K562 (cell line): ENCODE data around the gene OR51B5. TPM values are rescaled to one million over a fixed set of nuclear protein-coding genes. Genes with fewer than 3 reads are reported as not detected.

Experiments used
- ATAC-seq: fragments of 200-7000 bp; cut with Tn5 transposase; 3 replicates; pipeline ENCODE4 v1.9.1; 2020; ENCODE audit warnings: moderate library complexity
- BruUV-seq: library from RNA; stranded (reverse); fragments of 400-500 nt; replicated peaks from 2 replicates; lab custom pipeline; 2021; lab: Mats Ljungman, UMichigan
- CTCF ChIA-PET: fragments of 300-600 bp; formaldehyde crosslinking; extraction: SDS; loops from one replicate; lab custom pipeline; 2021; ENCODE audit warnings: low intra/inter-chr PET ratio; lab: Yijun Ruan, JAX
- POLR2A ChIA-PET: fragments of 300-600, 350-650 bp; sonication (Branson Sonifier 250); formaldehyde crosslinking; extraction: SDS; loops from one replicate; lab custom pipeline; 2021; ENCODE audit warnings: antibody characterized with exemption, inconsistent platforms; lab: Yijun Ruan, JAX
- DNase-seq, 4 experiments: peaks; one replicate each; pipeline versions ENCODE4 v3.0.0 to v3.0.0-alpha.2; 2011 to 2018; ENCODE audit warnings: low spot score in 3 of 4, mixed read lengths in 3 of 4; ENCODE audit errors: extremely low read depth in 1 of 4
- FAIRE-seq: peaks from 2 replicates; lab custom pipeline; 2011; peaks lifted over from hg19 to GRCh38; lab: Jason Lieb, UNC
- H2AFZ ChIP-seq: 2 replicates; pipeline ENCODE4 v1.6.0; 2011; ENCODE audit warnings: low read depth, low read length, control low read depth, inconsistent platforms
- H3K27ac ChIP-seq: fragments of 200-600 bp; 3 replicates; pipeline ENCODE4 v1.8.0; 2011; ENCODE audit warnings: low read depth, mild to moderate bottlenecking, control low read depth, inconsistent platforms, low read length, moderate library complexity, mixed read lengths; ENCODE audit errors: extremely low read depth
- H3K27me3 ChIP-seq, 2 experiments: fragments of 300-600 bp in 1 of 2; 2 replicates in 1 of 2; 3 replicates in 1 of 2; pipeline versions ENCODE4 v1.6.0 to v1.8.0; 2011; ENCODE audit warnings: inconsistent platforms in 2 of 2, low read length in 2 of 2, mild to moderate bottlenecking in 1 of 2, mixed read lengths in 1 of 2, moderate library complexity in 1 of 2; ENCODE audit not compliant: control insufficient read depth in 2 of 2, insufficient read depth in 2 of 2
- H3K36me3 ChIP-seq: fragments of 300-600 bp; 3 replicates; pipeline ENCODE4 v1.8.0; 2011; ENCODE audit warnings: mild to moderate bottlenecking, low read length, inconsistent platforms; ENCODE audit not compliant: control insufficient read depth, insufficient read depth
- H3K4me1 ChIP-seq, 2 experiments: fragments of 200-600 bp in 1 of 2; replicated peaks in 1 of 2; 2 replicates in 1 of 2; 3 replicates in 1 of 2; pipeline versions ENCODE4 v1.5.1 to v1.8.0; 2011; ENCODE audit warnings: inconsistent platforms in 2 of 2, low read length in 2 of 2, mild to moderate bottlenecking in 1 of 2, mixed read lengths in 1 of 2, moderate library complexity in 1 of 2; ENCODE audit not compliant: control insufficient read depth in 2 of 2, insufficient read depth in 2 of 2
- H3K4me2 ChIP-seq: 2 replicates; pipeline ENCODE4 v1.6.1; 2011; ENCODE audit warnings: low read length, control low read depth, inconsistent platforms, mixed read lengths; ENCODE audit not compliant: insufficient read depth
- H3K4me3 ChIP-seq: fragments of 200-600 bp; sonication (generic), shearing (Covaris generic); 2 replicates; pipeline ENCODE4 v1.5.1; 2016; ENCODE audit warnings: control low read depth, inconsistent platforms
- H3K79me2 ChIP-seq: fragments of 200-600 bp; 3 replicates; pipeline ENCODE4 v1.8.0; 2011; ENCODE audit warnings: low read length, inconsistent platforms; ENCODE audit not compliant: control insufficient read depth, insufficient read depth
- H3K9ac ChIP-seq, 2 experiments: 2 replicates each; pipeline versions ENCODE4 v1.6.0 to v1.6.1; 2011; ENCODE audit warnings: low read depth in 2 of 2, low read length in 2 of 2, control low read depth in 1 of 2, inconsistent platforms in 1 of 2, mild to moderate bottlenecking in 1 of 2, mixed read lengths in 1 of 2; ENCODE audit not compliant: insufficient read depth in 1 of 2
- H3K9me1 ChIP-seq: one replicate; pipeline ENCODE4 v1.6.0; 2011; ENCODE audit warnings: inconsistent platforms, mild to moderate bottlenecking, low read length, moderate library complexity; ENCODE audit not compliant: control insufficient read depth, insufficient read depth
- H3K9me3 ChIP-seq: replicated peaks from 2 replicates; pipeline ENCODE4 v1.5.1; 2011; ENCODE audit warnings: low read depth, low read length, inconsistent platforms; ENCODE audit not compliant: control insufficient read depth, insufficient read depth
- H4K20me1 ChIP-seq: replicated peaks from 2 replicates; pipeline ENCODE4 v1.6.1; 2011; ENCODE audit warnings: low read length, inconsistent platforms, mixed read lengths; ENCODE audit not compliant: control insufficient read depth, insufficient read depth
- DEAF1 ChIP-seq: fragments of 450-650 bp; formaldehyde crosslinking; IDR thresholded peaks from 2 replicates; pipeline ENCODE4 v1.4.0; 2020; ENCODE audit warnings: mild to moderate bottlenecking, moderate library complexity
- RAD21 ChIP-seq, 2 experiments: fragments of 250-450 bp in 1 of 2; fragments of 450-650 bp in 1 of 2; sonication (Bioruptor Pico) in 1 of 2; formaldehyde crosslinking in 1 of 2; IDR thresholded peaks in 1 of 2; conservative IDR thresholded peaks in 1 of 2; 2 replicates each; pipeline versions ENCODE4 v1.4.0 to v1.8.0; 2020 to 2022; ENCODE audit warnings: mild to moderate bottlenecking in 2 of 2, moderate library complexity in 1 of 2
- REST ChIP-seq, 2 experiments: fragments of 450-650 bp; formaldehyde crosslinking in 1 of 2; IDR thresholded peaks; 2 replicates each; pipeline versions ENCODE4 v1.4.0 to v1.6.1; 2014 to 2020; ENCODE audit warnings: mild to moderate bottlenecking in 2 of 2, borderline replicate concordance in 1 of 2, low read depth in 1 of 2
- SMC3 ChIP-seq: conservative IDR thresholded peaks from 2 replicates; pipeline ENCODE4 v1.6.1; 2011; ENCODE audit warnings: low read depth, low read length, improper control_type of control experiment; ENCODE audit not compliant: insufficient read depth
- WGBS: fragments of 100-300 bp; shearing (Covaris generic); methylation state at CpG from one replicate; pipeline ENCODE4 v1.1.6; 2016; ENCODE audit warnings: low coverage, mixed read lengths; ENCODE audit not compliant: insufficient coverage; ENCODE audit errors: missing lambda C conversion rate; 5-methylcytosine and 5-hydroxymethylcytosine counted together
- in situ Hi-C: fragments of 300-500 bp; cut with MboI; formaldehyde crosslinking; loops from 4 replicates; pipeline ENCODE4 v1.15.0; 2018; ENCODE audit warnings: inconsistent platforms, mixed read lengths
- intact Hi-C: fragments of 100-400 bp; cut with micrococcal nuclease; formaldehyde crosslinking; loops from 2 replicates; pipeline ENCODE4 v1.14.2; 2022
- polyA plus RNA-seq, 8 experiments: library from polyadenylated mRNA; depleted of rRNA in 4 of 8; stranded (reverse) in 5 of 8; unstranded in 3 of 8; fragments of >200 nt; fragmentation: Nextera tagmentation in 2 of 8; fragmentation: Illumina TruSeq in 1 of 8; extraction: Ambion mirVana in 2 of 8; extraction: Trizol in 1 of 8; gene quantifications; 2 replicates each; pipeline versions ENCODE4 v1.2.1 to v1.2.3, GENCODE V29; 2011 to 2014; ENCODE audit warnings: inconsistent platforms in 1 of 8, missing spikeins in 1 of 8
- total RNA-seq, 7 experiments: library from RNA; depleted of rRNA in 6 of 7; stranded (reverse); fragments of >200 nt in 6 of 7; fragmentation: Illumina TruSeq in 2 of 7; extraction: Trizol in 2 of 7; gene quantifications; 2 replicates each; pipeline versions ENCODE4 v1.2.1 to v1.2.3, GENCODE V29; 2011 to 2021; ENCODE audit warnings: low replicate concordance in 1 of 7
- TF ChIP-seq, protein P1 (sequence below), 3 experiments: IDR thresholded peaks in 2 of 3; conservative IDR thresholded peaks in 1 of 3; 2 replicates each; pipeline ENCODE4 v1.5.1; 2011 to 2012; ENCODE audit warnings: low read length in 3 of 3, mild to moderate bottlenecking in 3 of 3, control low read depth in 2 of 3, improper control_type of control experiment in 1 of 3, inconsistent platforms in 1 of 3, low read depth in 1 of 3, mixed read lengths in 1 of 3, moderate library complexity in 1 of 3; ENCODE audit not compliant: insufficient read depth in 2 of 3

Gene OR51B5
- total and polyA plus RNA-seq, 9 of the 15 experiments (the other 6 are each of a cell fraction or from before 2014, with no cell fraction given), result 81.2 to 176 (median 113) TPM

DNA sequence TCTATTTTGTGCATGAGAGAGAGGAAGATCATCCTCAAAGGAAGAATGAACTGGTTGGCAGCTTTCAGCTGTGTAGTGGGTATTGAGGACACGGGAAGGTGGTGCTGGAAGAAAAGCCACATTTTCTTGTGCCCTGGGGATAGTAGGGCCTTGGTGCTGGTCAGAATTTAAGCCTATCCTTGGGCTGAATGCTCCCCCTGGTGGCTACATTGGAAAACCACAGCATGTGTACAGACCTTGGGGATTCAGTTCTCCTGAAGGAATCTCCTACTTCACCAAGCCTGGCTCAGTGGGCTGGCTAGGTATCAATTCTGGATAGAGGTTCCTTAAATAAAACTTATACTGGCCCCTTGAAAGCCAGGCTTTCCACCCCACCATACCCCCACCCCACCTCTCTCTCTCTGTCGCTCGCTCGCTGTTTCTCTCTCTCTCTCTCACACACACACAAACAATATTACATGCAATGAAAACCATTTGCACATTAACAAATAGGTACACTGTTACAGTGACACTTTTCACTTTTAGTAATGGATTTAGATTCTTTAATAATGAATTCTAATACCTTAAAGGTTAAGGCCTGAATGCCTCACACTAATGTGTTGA lies 37.5 kb upstream of the OR51B5 start:
- no peaks in the 10 kb centered on the region for H3K27me3 ChIP-seq
- peaks cover 49% of the 10 kb centered on the region for H3K36me3 ChIP-seq
- H3K27ac ChIP-seq, result no peak overlapping the region
- no peak overlapping the region for H2AFZ ChIP-seq
- in situ Hi-C loops, result loop anchor here (5.0 kb wide), 1 partner anchor 259 kb away; no protein-coding TSS in a partner anchor
- DNase-seq (peak; percentile 53 to 70 (median 56)), ATAC-seq (peak; percentile 97), FAIRE-seq (peak; percentile 94)
- no peak overlapping the region for H3K4me2 ChIP-seq
- H4K20me1 ChIP-seq, result no peaks in the 10 kb centered on the region
- ChIA-PET POLR2A (no interaction called here), CTCF (interaction anchor here (0.7 kb wide), 1 partner anchor 257 kb away, joined by 3 read pairs; no protein-coding TSS in a partner anchor)
- no peak overlapping the region for H3K9ac ChIP-seq
- 38% methylated on average over 1 of the region's 4 CpGs for WGBS
- no peaks in the 10 kb centered on the region for H3K9me1 ChIP-seq
- no peaks in the 10 kb centered on the region; a peak in 1 of 5 replicates for H3K4me1 ChIP-seq
- intact Hi-C loops, result loop anchor here (2.0 to 10.0 kb wide), 3 partner anchors 174 to 259 kb away; no protein-coding TSS in a partner anchor
- H3K9me3 ChIP-seq, result no peaks in the 10 kb centered on the region
- peaks cover 46% of the 10 kb centered on the region for H3K79me2 ChIP-seq
- BruUV-seq, result no TSS peak
- no peak overlapping the region for H3K4me3 ChIP-seq
- TF ChIP-seq SMC3, result peak; percentile 40; the same call in 1 of the 2 replicates
- peak; percentile 59; the same call in 1 of the 2 replicates for TF ChIP-seq REST (IDR thresholded peaks at IDR 0.05; ENCODE audit: borderline replicate concordance)
- TF ChIP-seq REST (CRISPR knock-in tag; IDR thresholded peaks at IDR 0.05; ENCODE audit: low read depth), result no peak
- peak; percentile 71 to 73 for TF ChIP-seq RAD21 (CRISPR knock-in tag; conservative IDR thresholded peaks at IDR 0.05 in 1 of 2, IDR thresholded peaks at IDR 0.05 in 1 of 2)
- peak; percentile 32; the same call in 1 of the 2 replicates for TF ChIP-seq DEAF1 (CRISPR knock-in tag)
- TF ChIP-seq, protein P1, sequence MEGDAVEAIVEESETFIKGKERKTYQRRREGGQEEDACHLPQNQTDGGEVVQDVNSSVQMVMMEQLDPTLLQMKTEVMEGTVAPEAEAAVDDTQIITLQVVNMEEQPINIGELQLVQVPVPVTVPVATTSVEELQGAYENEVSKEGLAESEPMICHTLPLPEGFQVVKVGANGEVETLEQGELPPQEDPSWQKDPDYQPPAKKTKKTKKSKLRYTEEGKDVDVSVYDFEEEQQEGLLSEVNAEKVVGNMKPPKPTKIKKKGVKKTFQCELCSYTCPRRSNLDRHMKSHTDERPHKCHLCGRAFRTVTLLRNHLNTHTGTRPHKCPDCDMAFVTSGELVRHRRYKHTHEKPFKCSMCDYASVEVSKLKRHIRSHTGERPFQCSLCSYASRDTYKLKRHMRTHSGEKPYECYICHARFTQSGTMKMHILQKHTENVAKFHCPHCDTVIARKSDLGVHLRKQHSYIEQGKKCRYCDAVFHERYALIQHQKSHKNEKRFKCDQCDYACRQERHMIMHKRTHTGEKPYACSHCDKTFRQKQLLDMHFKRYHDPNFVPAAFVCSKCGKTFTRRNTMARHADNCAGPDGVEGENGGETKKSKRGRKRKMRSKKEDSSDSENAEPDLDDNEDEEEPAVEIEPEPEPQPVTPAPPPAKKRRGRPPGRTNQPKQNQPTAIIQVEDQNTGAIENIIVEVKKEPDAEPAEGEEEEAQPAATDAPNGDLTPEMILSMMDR (IDR thresholded peaks at IDR 0.05 in 2 of 3, conservative IDR thresholded peaks at IDR 0.05 in 1 of 3; ENCODE audit: insufficient read depth in 2 of 3, low read depth in 1 of 3, low read length in 3 of 3), result peak; percentile 59 to 74 (median 69)
